Epidermal melanocyte (primary cell): Measurements from ENCODE around the gene NUTM2E.
"Not testable (repeated sequence)": the region's sequence is repeated elsewhere in the genome, so short reads cannot be mapped to it uniquely, and the experiment has no call there.

Experiments
- DNase-seq: peaks from one replicate; pipeline ENCODE4 v3.0.0; 2011; ENCODE audit warnings: low spot score; ENCODE audit not compliant: insufficient read length

The NUTM2E gene

GRCh38 chr10:79862803-79863202, 36.3 kb downstream of the NUTM2E start:
- DNase-seq: not testable (repeated sequence)

- not testable (repeated sequence) for DNase-seq
These were observed 40.5 kb downstream of the NUTM2E start for GRCh38 chr10:79866903-79867551.

- DNase-seq: not testable (repeated sequence)
These were observed 41.5 kb downstream of the NUTM2E start for GRCh38 chr10:79868023-79868422.

- not testable (repeated sequence) for DNase-seq
These were observed 43.0 kb downstream of the NUTM2E start for GRCh38 chr10:79869439-79870097.

GRCh38 chr10:79871729-79872128, 45.2 kb downstream of the NUTM2E start:
- DNase-seq: not testable (repeated sequence)
